ENCODE measurements around the gene EHHADH.

DNA sequence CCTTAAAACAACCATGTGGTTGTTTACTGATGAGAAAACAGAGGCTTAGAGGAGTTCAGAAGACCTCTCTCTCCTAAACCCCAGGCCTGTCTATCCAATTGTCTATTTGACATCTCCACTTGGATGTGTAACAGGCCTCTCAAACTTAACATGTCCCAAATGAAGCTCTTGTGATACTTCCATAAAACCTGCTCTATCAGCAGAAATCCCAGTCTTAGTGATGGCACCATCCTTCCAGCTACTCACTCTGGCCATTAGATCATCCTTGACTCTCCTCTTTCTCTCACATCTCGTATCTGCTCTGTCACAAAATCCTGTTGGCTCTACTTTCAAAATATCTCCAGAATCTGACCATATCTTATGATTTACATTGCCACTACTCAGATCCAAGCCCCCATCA is 28.8 kb downstream of the EHHADH start:
- TF ChIP-seq, protein P1, sequence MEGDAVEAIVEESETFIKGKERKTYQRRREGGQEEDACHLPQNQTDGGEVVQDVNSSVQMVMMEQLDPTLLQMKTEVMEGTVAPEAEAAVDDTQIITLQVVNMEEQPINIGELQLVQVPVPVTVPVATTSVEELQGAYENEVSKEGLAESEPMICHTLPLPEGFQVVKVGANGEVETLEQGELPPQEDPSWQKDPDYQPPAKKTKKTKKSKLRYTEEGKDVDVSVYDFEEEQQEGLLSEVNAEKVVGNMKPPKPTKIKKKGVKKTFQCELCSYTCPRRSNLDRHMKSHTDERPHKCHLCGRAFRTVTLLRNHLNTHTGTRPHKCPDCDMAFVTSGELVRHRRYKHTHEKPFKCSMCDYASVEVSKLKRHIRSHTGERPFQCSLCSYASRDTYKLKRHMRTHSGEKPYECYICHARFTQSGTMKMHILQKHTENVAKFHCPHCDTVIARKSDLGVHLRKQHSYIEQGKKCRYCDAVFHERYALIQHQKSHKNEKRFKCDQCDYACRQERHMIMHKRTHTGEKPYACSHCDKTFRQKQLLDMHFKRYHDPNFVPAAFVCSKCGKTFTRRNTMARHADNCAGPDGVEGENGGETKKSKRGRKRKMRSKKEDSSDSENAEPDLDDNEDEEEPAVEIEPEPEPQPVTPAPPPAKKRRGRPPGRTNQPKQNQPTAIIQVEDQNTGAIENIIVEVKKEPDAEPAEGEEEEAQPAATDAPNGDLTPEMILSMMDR (IDR thresholded peaks at IDR 0.05; ENCODE audit: extremely low read depth in 1 of 2, insufficient read depth in 1 of 2, low read depth in 1 of 2, low read length in 2 of 2), result no peak
- TF ChIP-seq POLR2AphosphoS5 (IDR thresholded peaks at IDR 0.05; ENCODE audit: insufficient read depth, low read depth, low read length), result no peak
- no peak for TF ChIP-seq POLR2A (IDR thresholded peaks at IDR 0.05; ENCODE audit: low read depth, low read length)
- no peak for TF ChIP-seq EZH2 (IDR thresholded peaks at IDR 0.05; ENCODE audit: borderline replicate concordance, low read depth, low read length, severe bottlenecking)
- no peak for TF ChIP-seq MYC (IDR thresholded peaks at IDR 0.05; ENCODE audit: low read depth, low read length)
- TF ChIP-seq JUN (IDR thresholded peaks at IDR 0.05; ENCODE audit: borderline replicate concordance, insufficient read depth, insufficient read length, low read depth), result no peak
- TF ChIP-seq, protein P2, sequence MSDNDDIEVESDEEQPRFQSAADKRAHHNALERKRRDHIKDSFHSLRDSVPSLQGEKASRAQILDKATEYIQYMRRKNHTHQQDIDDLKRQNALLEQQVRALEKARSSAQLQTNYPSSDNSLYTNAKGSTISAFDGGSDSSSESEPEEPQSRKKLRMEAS (IDR thresholded peaks at IDR 0.05; ENCODE audit: insufficient read depth, insufficient read length), result no peak

Data from endothelial cell of umbilical vein (primary cell).